Omental fat pad (tissue), 4 donors: ENCODE results near the gene SARDH. TPM values are rescaled to one million over a fixed set of nuclear protein-coding genes. Genes with fewer than 3 reads are reported as not detected.
"Not testable (repeated sequence)": the region's sequence is repeated elsewhere in the genome, so short reads cannot be mapped to it uniquely, and the experiment has no call there.

Source experiments
- ATAC-seq: fragments of 150-250 bp; one replicate; pipeline ENCODE4 v1.9.1; 2016; ENCODE audit warnings: mild to moderate bottlenecking, moderate library complexity; ENCODE audit not compliant: low FRiP score
- DNase-seq: peaks from one replicate; pipeline ENCODE4 v3.0.0-alpha.2; 2019; ENCODE audit warnings: low spot score
- total RNA-seq, 4 donors: library from RNA; depleted of rRNA; stranded (reverse); fragments of >200 nt; gene quantifications; one replicate each; pipeline ENCODE4 v1.1.0, GENCODE V29; 2016
- TF ChIP-seq, protein P1 (sequence below), 3 donors: fragments of 450-650 bp; IDR thresholded peaks; one replicate each; pipeline ENCODE4 v1.5.1; 2016 to 2017; ENCODE audit warnings: antibody characterized with exemption in 3 of 3, mild to moderate bottlenecking in 3 of 3, moderate library complexity in 2 of 3

The SARDH gene
- total RNA-seq, 4 donors from 2014 or later: 0.56 to 6.9 (median 1.8) TPM

DNA sequence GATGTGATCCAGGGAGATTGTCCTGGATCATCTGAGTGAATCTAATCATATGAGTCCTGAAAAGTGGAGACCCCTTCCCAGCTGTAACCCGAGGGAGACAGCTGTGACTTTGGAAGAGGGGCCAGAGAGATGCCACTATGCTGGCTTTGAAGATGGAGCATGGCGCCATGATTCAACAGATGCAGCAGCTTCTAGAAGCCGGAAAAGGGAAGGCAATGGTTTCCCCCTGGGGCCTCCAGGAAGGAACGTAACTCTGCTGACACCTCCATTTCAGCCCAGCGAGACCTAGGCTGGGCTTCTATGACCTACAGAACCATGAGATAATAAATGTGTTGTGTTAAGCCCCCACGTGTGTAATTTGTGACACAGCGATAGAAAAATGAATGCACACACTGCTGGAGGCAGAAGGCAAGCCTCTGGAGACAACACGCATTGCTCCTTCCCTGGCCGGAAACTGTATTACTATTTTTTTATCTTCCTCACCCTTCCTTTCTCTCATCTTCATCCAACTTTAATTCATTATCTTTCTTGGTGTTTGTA, 16.6 kb upstream of the SARDH start:
- DNase-seq (no peak), ATAC-seq (no peak)
- TF ChIP-seq, protein P1, sequence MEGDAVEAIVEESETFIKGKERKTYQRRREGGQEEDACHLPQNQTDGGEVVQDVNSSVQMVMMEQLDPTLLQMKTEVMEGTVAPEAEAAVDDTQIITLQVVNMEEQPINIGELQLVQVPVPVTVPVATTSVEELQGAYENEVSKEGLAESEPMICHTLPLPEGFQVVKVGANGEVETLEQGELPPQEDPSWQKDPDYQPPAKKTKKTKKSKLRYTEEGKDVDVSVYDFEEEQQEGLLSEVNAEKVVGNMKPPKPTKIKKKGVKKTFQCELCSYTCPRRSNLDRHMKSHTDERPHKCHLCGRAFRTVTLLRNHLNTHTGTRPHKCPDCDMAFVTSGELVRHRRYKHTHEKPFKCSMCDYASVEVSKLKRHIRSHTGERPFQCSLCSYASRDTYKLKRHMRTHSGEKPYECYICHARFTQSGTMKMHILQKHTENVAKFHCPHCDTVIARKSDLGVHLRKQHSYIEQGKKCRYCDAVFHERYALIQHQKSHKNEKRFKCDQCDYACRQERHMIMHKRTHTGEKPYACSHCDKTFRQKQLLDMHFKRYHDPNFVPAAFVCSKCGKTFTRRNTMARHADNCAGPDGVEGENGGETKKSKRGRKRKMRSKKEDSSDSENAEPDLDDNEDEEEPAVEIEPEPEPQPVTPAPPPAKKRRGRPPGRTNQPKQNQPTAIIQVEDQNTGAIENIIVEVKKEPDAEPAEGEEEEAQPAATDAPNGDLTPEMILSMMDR (IDR thresholded peaks at IDR 0.05): no peak

DNA sequence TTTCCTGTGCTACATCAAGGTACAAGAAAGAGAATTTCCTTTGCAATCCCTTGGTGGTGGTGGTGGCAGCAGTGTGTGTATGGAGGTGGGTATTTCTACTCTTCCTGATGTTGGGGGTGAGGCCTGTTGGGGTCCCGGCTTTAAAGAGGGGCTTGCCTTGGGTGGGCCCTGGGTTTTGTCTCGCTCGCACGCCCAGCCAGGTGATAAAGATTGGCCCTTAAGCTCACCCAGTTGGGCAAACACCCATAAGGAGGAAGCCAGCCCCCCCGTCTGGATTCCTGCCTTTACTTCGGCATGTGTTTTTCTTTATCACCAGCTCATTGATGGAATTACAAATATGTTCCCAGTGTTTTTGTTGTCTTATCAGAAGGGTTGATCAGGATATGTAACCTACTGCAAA, 16.0 kb upstream of the SARDH start:
- no peak for DNase-seq
- ATAC-seq: no peak
- TF ChIP-seq, protein P1 (IDR thresholded peaks at IDR 0.05): no peak

DNA sequence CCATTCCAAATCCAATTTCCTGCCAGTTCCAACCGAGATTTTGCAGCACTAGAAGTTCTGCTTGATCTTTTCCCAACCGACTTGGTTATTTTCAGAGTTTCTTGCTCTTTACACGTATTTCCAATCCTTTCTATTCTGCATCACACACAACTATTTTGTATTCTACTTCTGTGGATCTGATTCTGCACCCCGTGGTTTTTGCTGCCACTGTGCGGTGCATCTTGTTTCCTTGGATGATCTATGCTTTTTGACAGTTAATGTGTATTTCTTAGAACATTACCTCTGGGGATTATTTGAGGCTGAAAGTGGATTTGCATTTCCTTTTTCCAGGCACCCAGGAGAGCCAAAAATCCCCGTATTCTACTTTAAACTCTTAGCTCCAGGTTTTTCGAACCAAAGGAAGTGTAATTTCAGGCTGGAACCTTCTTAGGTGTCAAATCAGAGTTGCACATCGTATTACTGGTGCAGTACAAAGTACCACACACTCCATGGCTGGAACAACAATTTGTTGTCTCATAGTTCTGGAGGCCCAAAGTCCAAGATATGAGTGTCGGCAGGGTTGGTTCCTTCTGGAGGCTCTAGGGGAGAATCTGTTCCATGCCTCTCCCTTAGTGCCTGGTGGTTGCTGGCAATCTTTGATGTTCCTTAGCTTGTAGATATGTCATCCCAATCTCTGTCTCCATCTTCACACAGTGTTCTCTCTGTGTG, 14.7 kb upstream of the SARDH start:
- TF ChIP-seq, protein P1 (IDR thresholded peaks at IDR 0.05): no peak
- no peak for DNase-seq
- no peak for ATAC-seq

DNA sequence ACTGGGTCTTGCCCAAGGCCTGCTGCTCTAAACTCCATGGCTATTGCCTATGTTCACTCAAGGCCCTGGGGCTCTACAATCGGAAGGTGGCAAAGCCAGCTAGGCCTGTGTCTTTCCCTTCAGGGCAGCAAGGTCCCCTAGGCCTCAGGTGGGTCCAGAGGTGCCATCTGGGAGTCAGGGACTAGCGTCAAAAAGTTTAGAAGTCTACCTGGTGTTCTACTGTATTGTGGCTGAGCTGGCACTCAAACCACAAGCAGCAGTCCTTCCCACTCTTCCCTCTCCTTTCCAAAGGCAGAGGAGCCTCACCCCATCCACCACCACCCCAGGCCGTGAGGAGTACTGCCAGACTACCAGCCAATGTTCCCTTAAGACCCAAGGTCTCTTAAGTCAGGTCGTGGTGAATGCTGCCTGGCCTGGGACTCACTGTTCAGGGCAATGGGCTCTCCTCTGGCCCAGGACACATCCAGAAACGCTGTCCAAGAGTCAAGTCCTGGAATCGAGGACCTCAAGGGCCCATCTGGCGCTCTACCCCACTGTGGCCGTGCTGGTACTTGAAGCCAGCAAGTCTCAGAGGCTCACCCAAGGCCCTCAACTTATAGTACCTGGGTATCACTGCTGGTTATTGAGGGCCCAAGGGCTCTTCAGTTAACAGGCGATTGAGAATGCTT, 13.0 kb upstream of the SARDH start:
- TF ChIP-seq, protein P1 (IDR thresholded peaks at IDR 0.05): no peak
- no peak for ATAC-seq
- no peak for DNase-seq

DNA sequence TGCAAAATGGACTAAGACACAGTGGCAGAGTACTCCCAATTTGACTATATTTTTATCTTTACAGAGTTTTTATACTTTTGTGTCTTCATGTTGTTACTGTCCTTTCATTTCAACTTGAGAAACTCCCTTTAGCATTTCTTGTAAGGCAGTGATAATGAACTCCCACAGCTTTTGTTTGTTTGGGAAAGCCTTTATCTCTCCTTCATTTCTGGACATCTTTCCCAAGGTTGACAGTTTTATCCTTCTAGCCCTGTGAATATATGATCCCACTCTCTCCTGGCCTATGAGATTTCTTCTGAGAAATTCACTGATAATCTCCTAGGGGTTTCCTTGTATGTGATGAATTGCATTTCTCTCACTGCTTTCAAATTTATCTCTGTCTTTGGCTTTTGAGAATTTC, 9.2 kb upstream of the SARDH start:
- TF ChIP-seq, protein P1 (IDR thresholded peaks at IDR 0.05): no peak
- DNase-seq (no peak), ATAC-seq (no peak)

DNA sequence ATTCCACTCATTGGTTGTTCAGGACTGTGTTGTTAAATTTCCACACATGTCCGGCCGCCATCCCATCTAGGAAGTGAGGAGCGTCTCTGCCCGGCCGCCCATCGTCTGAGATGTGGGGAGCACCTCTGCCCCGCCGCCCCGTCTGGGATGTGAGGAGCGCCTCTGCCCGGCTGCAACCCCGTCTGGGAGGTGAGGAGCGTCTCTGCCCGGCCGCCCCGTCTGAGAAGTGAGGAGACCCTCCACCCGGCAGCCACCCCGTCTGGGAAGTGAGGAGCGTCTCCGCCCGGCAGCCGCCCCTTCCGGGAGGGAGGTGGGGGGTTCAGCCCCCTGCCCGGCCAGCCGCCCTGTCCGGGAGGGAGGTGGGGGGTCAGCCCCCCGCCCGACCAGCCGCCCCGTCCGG, 6.4 kb upstream of the SARDH start:
- ATAC-seq, DNase-seq: not testable (repeated sequence)

DNA sequence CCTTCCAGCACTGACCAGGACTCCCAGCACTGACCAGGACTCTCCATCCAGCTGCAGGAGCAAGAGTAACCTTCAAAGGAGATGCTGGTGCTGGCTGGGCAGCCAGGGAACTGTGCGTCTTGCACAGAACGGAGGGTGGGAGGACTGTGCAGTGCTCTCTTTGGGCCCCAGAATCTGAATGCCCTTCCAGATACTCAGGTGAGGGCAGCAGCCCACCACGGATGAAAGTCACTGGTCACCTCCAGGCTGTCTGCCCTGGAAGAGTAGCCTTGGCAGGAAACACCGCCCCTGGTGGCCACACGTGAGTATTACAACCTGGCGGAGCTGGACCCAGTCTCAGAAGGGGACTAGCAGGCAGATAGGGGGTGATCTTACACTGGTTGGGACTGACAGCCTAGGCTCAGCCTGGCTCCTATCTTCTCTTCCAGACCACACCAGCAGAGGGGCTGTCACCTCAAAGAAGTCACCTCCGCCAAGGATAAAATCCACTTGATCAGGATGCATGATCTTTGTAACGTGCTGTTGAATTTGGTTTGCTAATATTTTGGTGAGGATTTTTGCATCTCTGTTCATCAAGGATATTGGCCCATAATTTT, 4.8 kb upstream of the SARDH start:
- ATAC-seq (peak; percentile 74), DNase-seq (peak; percentile 37)
- TF ChIP-seq, protein P1 (IDR thresholded peaks at IDR 0.05): peak in 2 of 3 donors; percentile 69 to 92
